Activated naive CD8-positive, alpha-beta T cell treated with anti-CD3 and anti-CD28 coated beads for 36 hours (primary cell): ENCODE results near the gene COPE. TPM values are rescaled to one million over a fixed set of nuclear protein-coding genes. Genes with fewer than 3 reads are reported as not detected.
"Not testable (repeated sequence)": the region's sequence is repeated elsewhere in the genome, so short reads cannot be mapped to it uniquely, and the experiment has no call there.

ENCODE experiments used
- DNase-seq: peaks from one replicate; pipeline ENCODE4 v3.0.0; 2021
- H3K27ac Mint-ChIP-seq: one replicate; pipeline ENCODE4 v1.8.0; 2022; ENCODE audit warnings: mild to moderate bottlenecking, moderate library complexity, mixed read lengths
- H3K27me3 Mint-ChIP-seq: one replicate; pipeline ENCODE4 v1.8.0; 2022; ENCODE audit warnings: mild to moderate bottlenecking, mixed read lengths
- H3K36me3 Mint-ChIP-seq: one replicate; pipeline ENCODE4 v1.8.0; 2021; ENCODE audit warnings: mild to moderate bottlenecking, mixed read lengths
- H3K4me1 Mint-ChIP-seq: one replicate; pipeline ENCODE4 v1.8.0; 2021; ENCODE audit warnings: mixed read lengths
- H3K4me3 Mint-ChIP-seq: one replicate; pipeline ENCODE4 v1.8.0; 2022; ENCODE audit warnings: mild to moderate bottlenecking, moderate library complexity, mixed read lengths
- H3K9me3 Mint-ChIP-seq: one replicate; pipeline ENCODE4 v1.8.0; 2022; ENCODE audit warnings: mixed read lengths
- total RNA-seq, 2 experiments: library from RNA; stranded (reverse); gene quantifications; one replicate each; pipeline ENCODE4 v1.2.3, GENCODE V29; 2021

The COPE gene
- total RNA-seq, 2 experiments from 2014 or later = 169 to 174 TPM

GRCh38 chr19:18905513-18906236 is 13.5 kb downstream of the COPE start:
- no peak overlapping the region for H3K4me3 Mint-ChIP-seq
- no peak overlapping the region for H3K27ac Mint-ChIP-seq
- peaks cover 4% of the 10 kb centered on the region for H3K36me3 Mint-ChIP-seq
- H3K27me3 Mint-ChIP-seq = no peaks in the 10 kb centered on the region
- H3K9me3 Mint-ChIP-seq = no peaks in the 10 kb centered on the region
- DNase-seq = no peak
- H3K4me1 Mint-ChIP-seq = no peaks in the 10 kb centered on the region

DNA sequence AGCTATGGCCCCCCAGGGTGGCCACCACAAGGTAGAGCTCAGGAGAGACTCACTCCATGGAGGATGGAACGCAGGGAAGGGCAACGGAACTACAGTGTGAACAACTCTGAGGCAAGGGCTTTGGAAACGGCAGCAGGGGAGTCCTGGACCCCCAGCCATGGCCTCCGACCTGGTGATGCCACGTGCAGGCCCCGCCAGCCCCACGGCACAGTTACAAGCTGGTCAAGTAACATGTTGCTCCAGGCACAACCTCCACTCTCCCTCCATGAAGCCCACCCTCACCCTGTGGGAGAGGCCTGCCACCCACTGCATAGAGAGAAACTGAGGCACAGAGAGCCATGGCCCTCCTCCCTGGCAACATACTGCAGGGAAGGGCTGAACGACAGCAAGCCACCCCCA is 14.1 kb downstream of the COPE start:
- Mint-ChIP-seq H3K36me3 (peaks cover 6% of the 10 kb centered on the region), H3K27me3 (no peaks in the 10 kb centered on the region), H3K9me3 (no peaks in the 10 kb centered on the region), H3K4me1 (no peaks in the 10 kb centered on the region), H3K27ac (no peak overlapping the region), H3K4me3 (no peak overlapping the region)
- DNase-seq = no peak

- DNase-seq = no peak
- no peak overlapping the region for H3K27ac Mint-ChIP-seq
- no peaks in the 10 kb centered on the region for H3K9me3 Mint-ChIP-seq
Measured at GRCh38 chr19:18904334-18905057, 14.7 kb downstream of the COPE start.

DNA sequence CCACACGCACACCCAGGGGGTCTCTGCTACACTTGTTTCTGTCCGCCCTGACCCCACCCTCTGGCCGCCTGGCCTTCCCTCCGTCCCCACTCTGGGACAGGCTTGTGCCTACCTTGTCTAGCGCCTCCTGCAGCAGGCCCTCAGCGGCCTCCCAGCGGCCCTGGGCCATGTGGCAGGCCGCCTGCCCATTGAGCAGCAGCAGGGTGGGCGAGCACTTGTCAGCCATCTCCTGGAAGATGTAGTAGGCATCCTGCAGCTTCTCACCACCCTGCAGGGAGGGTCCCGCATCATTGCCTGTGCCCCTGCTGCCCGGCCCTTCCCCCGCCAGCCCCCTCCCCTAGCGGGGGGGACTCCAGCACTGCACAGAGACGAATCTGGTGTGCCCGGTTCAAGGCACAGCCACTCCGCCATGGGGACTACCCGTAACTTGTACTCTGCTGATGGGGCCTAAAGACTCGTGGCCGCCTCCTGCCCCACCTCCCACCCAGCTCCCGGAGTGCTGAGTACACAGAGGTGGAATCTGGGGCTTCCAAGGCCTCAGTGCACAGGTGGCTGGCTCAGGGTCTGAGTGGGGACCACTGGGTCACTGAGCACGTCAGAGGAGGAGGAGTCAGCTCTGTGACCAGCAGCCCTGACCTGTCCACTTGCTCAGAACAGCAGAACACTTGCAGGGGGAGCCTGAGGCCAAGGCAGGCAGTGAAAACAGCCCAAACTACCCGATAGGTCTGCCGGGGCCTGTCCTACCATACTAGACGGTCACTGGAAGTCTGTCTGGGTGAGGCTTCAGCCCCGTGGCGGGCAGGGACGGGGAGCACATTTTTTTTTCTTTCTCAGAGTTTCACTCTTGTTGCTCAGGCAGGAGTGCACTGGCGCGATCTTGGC is 15.8 kb downstream of the COPE start:
- peaks cover 6% of the 10 kb centered on the region for H3K36me3 Mint-ChIP-seq
- no peak for DNase-seq
- H3K4me3 Mint-ChIP-seq = no peak overlapping the region
- no peak overlapping the region for H3K27ac Mint-ChIP-seq
- no peaks in the 10 kb centered on the region for H3K27me3 Mint-ChIP-seq
- no peaks in the 10 kb centered on the region for H3K4me1 Mint-ChIP-seq
- H3K9me3 Mint-ChIP-seq = no peaks in the 10 kb centered on the region

More at GRCh38 chr19:18904334-18905057, 14.7 kb downstream of the COPE start:
- no peaks in the 10 kb centered on the region for H3K27me3 Mint-ChIP-seq
- H3K36me3 Mint-ChIP-seq = peaks cover 6% of the 10 kb centered on the region
- no peak overlapping the region for H3K4me3 Mint-ChIP-seq
- H3K4me1 Mint-ChIP-seq = no peaks in the 10 kb centered on the region

DNA sequence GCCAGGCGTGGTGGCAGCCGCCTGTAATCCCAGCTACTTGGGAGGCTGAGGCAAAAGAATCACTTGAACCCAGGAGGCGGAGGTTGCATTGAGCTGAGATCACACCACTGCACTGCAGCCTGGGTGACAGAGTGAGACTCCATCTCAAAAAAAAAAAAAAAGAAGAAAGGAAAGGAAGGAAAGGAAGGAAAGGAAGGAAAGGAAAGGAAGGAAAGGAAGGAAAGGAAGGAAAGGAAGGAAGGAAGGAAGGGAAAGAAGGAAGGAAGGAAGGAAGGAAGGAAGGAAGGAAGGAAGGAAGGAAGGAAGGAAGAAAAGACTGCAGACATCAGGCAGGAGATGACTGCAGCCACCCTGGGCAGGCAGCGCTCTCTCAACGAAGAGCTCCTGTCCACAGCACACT is 16.7 kb downstream of the COPE start:
- H3K27ac Mint-ChIP-seq, DNase-seq, H3K27me3 Mint-ChIP-seq, H3K4me1 Mint-ChIP-seq, H3K36me3 Mint-ChIP-seq, H3K9me3 Mint-ChIP-seq, H3K4me3 Mint-ChIP-seq: not testable (repeated sequence)

DNA sequence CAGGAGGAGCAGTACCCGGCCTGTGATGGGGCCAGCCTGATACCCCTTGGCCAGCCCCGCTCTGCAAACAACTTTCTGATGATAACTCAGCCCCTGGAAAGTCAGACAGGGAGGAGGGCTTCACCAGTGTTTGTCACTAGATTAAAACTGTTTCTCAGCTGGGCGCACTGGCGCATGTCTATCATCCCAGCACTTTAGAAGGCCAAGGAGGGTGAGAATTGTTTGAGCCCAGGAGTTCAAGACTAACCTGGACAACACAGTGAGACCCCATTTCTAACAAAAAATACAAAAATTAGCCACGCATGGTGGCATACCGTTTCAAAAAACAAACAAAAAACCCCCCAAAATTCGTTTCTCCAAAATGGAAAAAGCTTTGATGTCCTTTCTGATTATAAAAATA is 17.7 kb downstream of the COPE start:
- Mint-ChIP-seq H3K27ac (no peak overlapping the region), H3K9me3 (no peaks in the 10 kb centered on the region), H3K27me3 (peaks cover 12% of the 10 kb centered on the region), H3K4me1 (no peaks in the 10 kb centered on the region), H3K4me3 (no peak overlapping the region), H3K36me3 (peaks cover 6% of the 10 kb centered on the region)
- DNase-seq = no peak

- peaks cover 6% of the 10 kb centered on the region for H3K36me3 Mint-ChIP-seq
- H3K9me3 Mint-ChIP-seq = no peaks in the 10 kb centered on the region
- no peak overlapping the region for H3K4me3 Mint-ChIP-seq
- H3K27me3 Mint-ChIP-seq = peaks cover 15% of the 10 kb centered on the region
- H3K4me1 Mint-ChIP-seq = no peaks in the 10 kb centered on the region
- H3K27ac Mint-ChIP-seq = no peak overlapping the region
- DNase-seq = no peak
Measured at GRCh38 chr19:18900700-18901481, 18.3 kb downstream of the COPE start.

GRCh38 chr19:18899624-18900560 is 19.3 kb downstream of the COPE start:
- no peaks in the 10 kb centered on the region for H3K9me3 Mint-ChIP-seq
- no peak overlapping the region for H3K4me3 Mint-ChIP-seq
- DNase-seq = no peak
- H3K4me1 Mint-ChIP-seq = no peaks in the 10 kb centered on the region
- H3K27ac Mint-ChIP-seq = no peak overlapping the region
- H3K36me3 Mint-ChIP-seq = peaks cover 6% of the 10 kb centered on the region
- peaks cover 20% of the 10 kb centered on the region for H3K27me3 Mint-ChIP-seq

GRCh38 chr19:18898607-18899408 is 20.4 kb downstream of the COPE start:
- no peak overlapping the region for H3K4me3 Mint-ChIP-seq
- H3K4me1 Mint-ChIP-seq = no peaks in the 10 kb centered on the region
- no peak overlapping the region for H3K27ac Mint-ChIP-seq
- peaks cover 6% of the 10 kb centered on the region for H3K36me3 Mint-ChIP-seq
- no peaks in the 10 kb centered on the region for H3K9me3 Mint-ChIP-seq
- no peak for DNase-seq
- peaks cover 27% of the 10 kb centered on the region for H3K27me3 Mint-ChIP-seq

GRCh38 chr19:18898081-18898606 is 21.0 kb downstream of the COPE start:
- no peaks in the 10 kb centered on the region for H3K9me3 Mint-ChIP-seq
- no peaks in the 10 kb centered on the region for H3K4me1 Mint-ChIP-seq
- no peak overlapping the region for H3K4me3 Mint-ChIP-seq
- no peak for DNase-seq
- H3K27ac Mint-ChIP-seq = no peak overlapping the region
- H3K27me3 Mint-ChIP-seq = peaks cover 34% of the 10 kb centered on the region
- peaks cover 6% of the 10 kb centered on the region for H3K36me3 Mint-ChIP-seq

DNA sequence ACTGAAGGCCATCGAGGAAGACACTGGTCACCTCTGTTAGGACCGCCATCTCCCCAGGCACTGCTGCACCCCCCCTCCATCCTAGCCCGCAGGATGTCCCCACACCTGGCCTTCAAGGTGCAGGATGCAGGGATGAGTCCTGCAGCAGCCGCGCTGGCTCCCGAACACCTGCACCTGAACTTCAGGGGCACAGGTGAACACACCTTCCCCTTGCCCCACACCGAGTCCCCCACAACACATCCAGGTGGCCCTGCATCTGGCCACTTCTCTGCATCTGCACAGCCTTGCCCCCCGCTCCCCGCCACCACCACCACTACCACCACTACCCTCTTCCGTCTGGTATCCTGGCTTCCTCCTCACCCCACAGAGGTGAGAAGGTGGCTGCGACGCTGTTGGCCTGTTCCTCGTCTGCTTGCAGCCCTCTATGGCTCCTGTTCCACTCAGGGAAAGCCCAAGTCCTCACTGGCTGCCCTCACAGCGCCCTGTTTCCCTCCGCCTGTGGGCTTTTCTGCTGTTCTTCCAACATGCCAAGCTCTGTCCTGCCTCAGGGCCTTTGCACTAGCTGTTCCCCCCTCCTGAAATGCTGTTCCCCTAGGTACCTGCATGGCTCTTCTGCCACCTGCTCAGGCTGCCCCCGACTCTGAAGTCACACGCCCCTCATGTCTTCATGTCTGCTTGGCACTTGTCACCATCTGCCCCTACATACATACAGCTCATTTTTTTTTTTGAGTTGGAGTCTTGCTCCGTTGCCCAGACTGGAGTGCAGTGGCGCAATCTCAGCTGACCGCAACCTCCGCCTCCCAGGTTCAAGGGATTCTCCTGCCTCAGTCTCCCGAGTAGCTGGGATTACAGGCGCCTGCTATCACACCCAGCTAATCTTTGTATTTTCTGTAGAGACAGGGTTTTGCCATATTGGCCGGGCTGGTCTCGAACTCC is 21.8 kb downstream of the COPE start:
- H3K9me3 Mint-ChIP-seq = no peaks in the 10 kb centered on the region
- no peaks in the 10 kb centered on the region for H3K4me1 Mint-ChIP-seq
- H3K36me3 Mint-ChIP-seq = peaks cover 4% of the 10 kb centered on the region
- DNase-seq = no peak
- no peak overlapping the region for H3K4me3 Mint-ChIP-seq
- peaks cover 42% of the 10 kb centered on the region for H3K27me3 Mint-ChIP-seq
- no peak overlapping the region for H3K27ac Mint-ChIP-seq

- H3K9me3 Mint-ChIP-seq = no peaks in the 10 kb centered on the region
- H3K4me1 Mint-ChIP-seq = no peaks in the 10 kb centered on the region
- no peak for DNase-seq
- no peak overlapping the region for H3K27ac Mint-ChIP-seq
- peak overlapping the region; percentile 65 for H3K4me3 Mint-ChIP-seq
- peaks cover 4% of the 10 kb centered on the region for H3K36me3 Mint-ChIP-seq
- peaks cover 46% of the 10 kb centered on the region for H3K27me3 Mint-ChIP-seq
Measured at GRCh38 chr19:18896421-18896841, 22.8 kb downstream of the COPE start.
